ENCODE measurements around the gene UNC13A. TPM values are rescaled to one million over a fixed set of nuclear protein-coding genes. Genes with fewer than 3 reads are reported as not detected.

UNC13A gene
- polyA plus RNA-seq, 1 of the 3 experiments (the other 2 are of a cell fraction), result 0.38 TPM

- ChIA-PET POLR2A (interaction anchor here (0.5 kb wide), 1 partner anchor 17 kb away, joined by 3 read pairs; no protein-coding TSS in a partner anchor), CTCF (interaction anchor here (2.0 kb wide), 1 partner anchor 37 kb away, joined by 5 read pairs; no protein-coding TSS in a partner anchor)
These were observed 106.8 kb downstream of the UNC13A start for GRCh38 chr19:17581211-17581874.

More at GRCh38 chr19:17581211-17581874, 106.8 kb downstream of the UNC13A start:
- Histone ChIP-seq H2AFZ (ENCODE audit: low read depth) (no peak overlapping the region), H3K4me3 (ENCODE audit: low read depth in 2 of 2, low read length in 1 of 2) (no peak overlapping the region), H3K9me3 (no peaks in the 10 kb centered on the region), H3K4me2 (no peak overlapping the region), H3K36me3 (replicated peaks in 1 of 2; ENCODE audit: control insufficient read depth in 1 of 2, insufficient read depth in 2 of 2, low read length in 1 of 2) (peaks cover 11% of the 10 kb centered on the region in 2 experiments), H3K79me2 (ENCODE audit: insufficient read depth) (no peaks in the 10 kb centered on the region), H3K9ac (no peak overlapping the region), H3K27me3 (ENCODE audit: insufficient read depth) (no peaks in the 10 kb centered on the region), H3K4me1 (ENCODE audit: control insufficient read depth in 1 of 2, insufficient read depth in 2 of 2, low read depth in 1 of 2, low read length in 1 of 2) (no peaks in the 10 kb centered on the region), H3K9me2 (no peaks in the 10 kb centered on the region), H3F3A (replicated peaks; ENCODE audit: insufficient read depth) (peaks cover 2% of the 10 kb centered on the region), H4K20me1 (ENCODE audit: insufficient read depth) (no peaks in the 10 kb centered on the region), H3K27ac (ENCODE audit: low read depth in 2 of 2, low read length in 1 of 2) (no peak overlapping the region)
- 98% methylated on average over 14 of the region's 19 CpGs for WGBS (ENCODE audit: low lambda C conversion rate)
- TF ChIP-seq CHD2 (IDR thresholded peaks at IDR 0.05; ENCODE audit: low read length, partially characterized antibody), result no peak
- TF ChIP-seq, protein P1, sequence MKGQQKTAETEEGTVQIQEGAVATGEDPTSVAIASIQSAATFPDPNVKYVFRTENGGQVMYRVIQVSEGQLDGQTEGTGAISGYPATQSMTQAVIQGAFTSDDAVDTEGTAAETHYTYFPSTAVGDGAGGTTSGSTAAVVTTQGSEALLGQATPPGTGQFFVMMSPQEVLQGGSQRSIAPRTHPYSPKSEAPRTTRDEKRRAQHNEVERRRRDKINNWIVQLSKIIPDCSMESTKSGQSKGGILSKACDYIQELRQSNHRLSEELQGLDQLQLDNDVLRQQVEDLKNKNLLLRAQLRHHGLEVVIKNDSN (IDR thresholded peaks at IDR 0.05; ENCODE audit: borderline replicate concordance, low read depth), result no peak
- TF ChIP-seq TEAD4 (IDR thresholded peaks at IDR 0.05; ENCODE audit: borderline replicate concordance, insufficient read depth), result no peak
- no peak for TF ChIP-seq ELF1 (IDR thresholded peaks at IDR 0.05)
- TF ChIP-seq RAD21 (IDR thresholded peaks at IDR 0.05; ENCODE audit: low read length), result no peak
- no peak for TF ChIP-seq MXI1 (IDR thresholded peaks at IDR 0.05; ENCODE audit: low read depth, low read length)
- TF ChIP-seq, protein P2, sequence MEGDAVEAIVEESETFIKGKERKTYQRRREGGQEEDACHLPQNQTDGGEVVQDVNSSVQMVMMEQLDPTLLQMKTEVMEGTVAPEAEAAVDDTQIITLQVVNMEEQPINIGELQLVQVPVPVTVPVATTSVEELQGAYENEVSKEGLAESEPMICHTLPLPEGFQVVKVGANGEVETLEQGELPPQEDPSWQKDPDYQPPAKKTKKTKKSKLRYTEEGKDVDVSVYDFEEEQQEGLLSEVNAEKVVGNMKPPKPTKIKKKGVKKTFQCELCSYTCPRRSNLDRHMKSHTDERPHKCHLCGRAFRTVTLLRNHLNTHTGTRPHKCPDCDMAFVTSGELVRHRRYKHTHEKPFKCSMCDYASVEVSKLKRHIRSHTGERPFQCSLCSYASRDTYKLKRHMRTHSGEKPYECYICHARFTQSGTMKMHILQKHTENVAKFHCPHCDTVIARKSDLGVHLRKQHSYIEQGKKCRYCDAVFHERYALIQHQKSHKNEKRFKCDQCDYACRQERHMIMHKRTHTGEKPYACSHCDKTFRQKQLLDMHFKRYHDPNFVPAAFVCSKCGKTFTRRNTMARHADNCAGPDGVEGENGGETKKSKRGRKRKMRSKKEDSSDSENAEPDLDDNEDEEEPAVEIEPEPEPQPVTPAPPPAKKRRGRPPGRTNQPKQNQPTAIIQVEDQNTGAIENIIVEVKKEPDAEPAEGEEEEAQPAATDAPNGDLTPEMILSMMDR (IDR thresholded peaks at IDR 0.05), result no peak
- TF ChIP-seq GATA2 (CRISPR knock-in tag; IDR thresholded peaks at IDR 0.05), result no peak
- TF ChIP-seq RFX5 (IDR thresholded peaks at IDR 0.05; ENCODE audit: low read length), result no peak
- no peak for TF ChIP-seq EP300 (IDR thresholded peaks at IDR 0.05; ENCODE audit: borderline replicate concordance in 1 of 2, low read depth in 1 of 2, low read length in 1 of 2)
- TF ChIP-seq JUND (IDR thresholded peaks at IDR 0.05), result no peak
- TF ChIP-seq POLR2AphosphoS5 (IDR thresholded peaks at IDR 0.05; ENCODE audit: low read depth, low read length), result no peak
- TF ChIP-seq, protein P3, sequence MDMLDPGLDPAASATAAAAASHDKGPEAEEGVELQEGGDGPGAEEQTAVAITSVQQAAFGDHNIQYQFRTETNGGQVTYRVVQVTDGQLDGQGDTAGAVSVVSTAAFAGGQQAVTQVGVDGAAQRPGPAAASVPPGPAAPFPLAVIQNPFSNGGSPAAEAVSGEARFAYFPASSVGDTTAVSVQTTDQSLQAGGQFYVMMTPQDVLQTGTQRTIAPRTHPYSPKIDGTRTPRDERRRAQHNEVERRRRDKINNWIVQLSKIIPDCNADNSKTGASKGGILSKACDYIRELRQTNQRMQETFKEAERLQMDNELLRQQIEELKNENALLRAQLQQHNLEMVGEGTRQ (IDR thresholded peaks at IDR 0.05; ENCODE audit: borderline replicate concordance, low read depth, low read length), result no peak
- TF ChIP-seq FOXM1 (IDR thresholded peaks at IDR 0.05; ENCODE audit: low read depth), result no peak
- TF ChIP-seq, protein P4, sequence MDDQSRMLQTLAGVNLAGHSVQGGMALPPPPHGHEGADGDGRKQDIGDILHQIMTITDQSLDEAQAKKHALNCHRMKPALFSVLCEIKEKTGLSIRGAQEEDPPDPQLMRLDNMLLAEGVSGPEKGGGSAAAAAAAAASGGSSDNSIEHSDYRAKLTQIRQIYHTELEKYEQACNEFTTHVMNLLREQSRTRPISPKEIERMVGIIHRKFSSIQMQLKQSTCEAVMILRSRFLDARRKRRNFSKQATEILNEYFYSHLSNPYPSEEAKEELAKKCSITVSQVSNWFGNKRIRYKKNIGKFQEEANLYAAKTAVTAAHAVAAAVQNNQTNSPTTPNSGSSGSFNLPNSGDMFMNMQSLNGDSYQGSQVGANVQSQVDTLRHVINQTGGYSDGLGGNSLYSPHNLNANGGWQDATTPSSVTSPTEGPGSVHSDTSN (IDR thresholded peaks at IDR 0.05), result no peak
- no peak for TF ChIP-seq RCOR1 (IDR thresholded peaks at IDR 0.05; ENCODE audit: low read length)
- no peak for TF ChIP-seq SIN3A (IDR thresholded peaks at IDR 0.05; ENCODE audit: borderline replicate concordance, low read depth, low read length)
- no peak for DNase-seq
